ENCODE measurements around the gene LYRM2.

The LYRM2 gene

GRCh38 chr6:89555031-89555430, 83.5 kb downstream of the LYRM2 start:
- no peak for DNase-seq (ENCODE audit: low read depth)

- DNase-seq (ENCODE audit: low read depth) = no peak
These were observed 84.4 kb downstream of the LYRM2 start for GRCh38 chr6:89554106-89554505.

GRCh38 chr6:89553431-89553830, 85.1 kb downstream of the LYRM2 start:
- no peak for DNase-seq (ENCODE audit: low read depth)

GRCh38 chr6:89547281-89547680, 91.3 kb downstream of the LYRM2 start:
- no peak for DNase-seq (ENCODE audit: low read depth)

GRCh38 chr6:89542866-89543265, 95.7 kb downstream of the LYRM2 start:
- DNase-seq (ENCODE audit: low read depth) = no peak

- no peak for DNase-seq (ENCODE audit: low read depth)
These were observed 96.3 kb downstream of the LYRM2 start for GRCh38 chr6:89542081-89542857.

DNA sequence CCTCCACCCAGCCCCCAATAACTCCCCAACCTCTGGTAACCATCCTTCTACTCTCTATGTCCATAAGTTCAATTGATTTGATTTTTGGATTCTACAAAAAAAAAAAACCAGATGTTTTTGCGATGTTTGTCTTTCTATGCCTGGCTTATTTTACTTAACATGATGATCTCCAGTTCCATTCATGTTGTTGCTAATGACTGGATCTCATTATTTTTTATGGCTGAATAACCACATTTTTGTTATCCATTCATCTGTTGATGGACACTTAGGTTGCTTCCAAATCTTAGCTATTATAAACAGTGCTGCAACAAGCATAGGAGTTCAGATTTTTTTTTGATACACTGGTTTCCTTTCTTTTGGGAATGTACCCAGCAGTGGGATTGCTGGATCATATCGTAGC, 98.8 kb downstream of the LYRM2 start:
- no peak for DNase-seq (ENCODE audit: low read depth)

DNA sequence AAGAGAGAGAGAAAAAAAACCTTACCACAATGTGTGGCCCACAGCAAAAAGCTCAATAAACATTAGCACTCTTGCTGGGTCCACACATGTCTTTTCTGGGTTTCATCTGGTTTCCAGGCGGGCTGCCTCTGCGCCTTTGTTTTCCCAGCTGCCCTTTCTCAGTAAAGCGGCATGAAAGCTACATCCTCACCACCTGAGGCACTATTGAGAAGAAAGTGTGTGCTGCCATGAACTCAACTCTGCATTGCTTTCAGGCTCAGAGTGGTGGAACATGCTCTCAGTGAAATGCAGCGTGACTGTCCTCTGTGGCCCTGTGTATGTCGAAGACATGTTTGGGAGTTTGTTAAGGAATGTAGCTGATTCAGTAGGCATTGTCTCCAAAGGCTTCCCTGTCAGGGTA, 102.3 kb downstream of the LYRM2 start:
- no peak for DNase-seq (ENCODE audit: low read depth)

DNA sequence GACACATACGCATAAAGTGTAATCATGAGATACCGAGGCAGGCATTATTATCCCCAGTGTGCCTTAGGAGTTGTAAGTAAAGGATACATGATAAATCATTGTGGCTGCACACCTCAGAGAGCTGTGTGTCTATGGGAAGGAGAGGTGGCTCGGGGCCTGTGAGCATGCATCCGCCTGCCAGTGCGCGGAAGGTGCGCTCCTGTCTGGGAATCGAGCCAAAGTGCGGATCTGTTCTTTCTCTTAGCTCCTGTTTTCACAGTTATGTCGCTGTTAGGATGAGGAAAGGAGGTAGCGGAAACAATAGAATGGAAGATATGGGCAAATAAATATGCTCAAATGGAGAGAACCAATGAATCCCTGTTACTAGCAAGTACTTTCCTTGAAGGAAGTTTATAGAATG, 107.6 kb downstream of the LYRM2 start:
- DNase-seq (ENCODE audit: low read depth) = no peak

- no peak for DNase-seq (ENCODE audit: low read depth)
These were observed 109.7 kb downstream of the LYRM2 start for GRCh38 chr6:89528866-89529265.

GRCh38 chr6:89527634-89528033, 110.9 kb downstream of the LYRM2 start:
- DNase-seq (ENCODE audit: low read depth) = no peak

- no peak for DNase-seq (ENCODE audit: low read depth)
These were observed 112.0 kb downstream of the LYRM2 start for GRCh38 chr6:89526563-89526869.

DNA sequence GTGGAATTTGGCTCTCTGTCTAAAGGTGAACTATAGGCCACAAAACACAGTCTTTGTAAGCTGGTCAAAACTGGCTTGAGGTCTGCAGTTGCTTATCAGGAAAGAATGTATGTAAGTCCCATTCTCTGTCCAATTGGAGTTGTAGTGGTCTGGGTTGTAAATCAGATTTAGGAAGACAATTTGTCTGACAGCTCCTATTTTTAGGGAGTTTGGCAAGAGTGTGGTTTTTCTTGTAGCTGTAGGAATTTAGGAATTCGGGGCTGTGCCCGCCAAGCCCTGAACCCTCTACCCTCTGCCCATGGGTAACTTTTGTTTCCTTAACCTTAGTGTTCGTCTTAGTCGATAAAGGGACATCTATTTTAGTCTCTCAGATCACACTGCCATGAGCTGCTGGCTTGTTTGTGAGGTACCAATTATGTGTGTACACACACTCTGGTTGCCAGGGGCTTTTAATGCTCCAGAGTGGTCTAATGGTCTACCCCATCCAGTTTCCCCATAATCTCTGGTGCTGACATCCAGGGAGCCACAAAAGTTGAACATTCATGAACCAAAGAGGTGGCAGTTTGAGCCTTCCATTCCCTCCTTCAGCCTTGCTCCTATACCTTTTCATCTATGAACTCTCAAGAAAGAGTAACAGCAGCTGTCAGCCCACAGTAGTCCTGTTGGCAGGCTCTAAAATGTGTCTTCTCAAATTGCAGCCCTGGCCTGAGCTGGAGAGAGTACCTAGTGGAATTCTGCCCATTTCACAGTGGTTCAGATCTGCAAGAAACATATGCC, 112.6 kb downstream of the LYRM2 start:
- DNase-seq (ENCODE audit: low read depth) = no peak

DNA sequence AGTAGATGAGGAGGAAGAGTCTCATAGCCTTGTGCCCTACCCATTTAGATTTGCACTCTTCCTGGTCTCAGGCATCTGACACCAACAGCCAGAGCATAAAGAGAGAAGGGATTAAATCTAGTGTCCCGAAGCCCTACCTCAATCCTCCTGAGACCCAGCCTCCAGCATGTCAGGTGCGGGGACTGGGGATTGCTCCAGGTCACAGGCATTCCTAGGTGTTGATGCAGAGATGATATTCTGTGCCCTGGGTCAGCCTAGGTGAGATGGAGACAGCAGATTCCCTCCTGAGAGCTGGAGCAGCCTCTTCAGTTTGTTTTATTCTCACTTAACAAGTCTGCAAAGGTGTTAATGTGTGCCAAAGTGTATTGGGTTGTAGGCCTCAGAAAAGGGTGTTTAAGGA, 115.8 kb downstream of the LYRM2 start:
- no peak for DNase-seq (ENCODE audit: low read depth)

- DNase-seq (ENCODE audit: low read depth) = no peak
These were observed 117.8 kb downstream of the LYRM2 start for GRCh38 chr6:89520736-89521135.

- DNase-seq (ENCODE audit: low read depth) = no peak
These were observed 120.0 kb downstream of the LYRM2 start for GRCh38 chr6:89518352-89519055.

All from activated T-cell treated with anti-CD3 and anti-CD28 coated beads for 48 hours (primary cell).